ENCODE results near the gene PCID2.
"Not testable (repeated sequence)": the region's sequence is repeated elsewhere in the genome, so short reads cannot be mapped to it uniquely, and the experiment has no call there.

PCID2 gene

DNA sequence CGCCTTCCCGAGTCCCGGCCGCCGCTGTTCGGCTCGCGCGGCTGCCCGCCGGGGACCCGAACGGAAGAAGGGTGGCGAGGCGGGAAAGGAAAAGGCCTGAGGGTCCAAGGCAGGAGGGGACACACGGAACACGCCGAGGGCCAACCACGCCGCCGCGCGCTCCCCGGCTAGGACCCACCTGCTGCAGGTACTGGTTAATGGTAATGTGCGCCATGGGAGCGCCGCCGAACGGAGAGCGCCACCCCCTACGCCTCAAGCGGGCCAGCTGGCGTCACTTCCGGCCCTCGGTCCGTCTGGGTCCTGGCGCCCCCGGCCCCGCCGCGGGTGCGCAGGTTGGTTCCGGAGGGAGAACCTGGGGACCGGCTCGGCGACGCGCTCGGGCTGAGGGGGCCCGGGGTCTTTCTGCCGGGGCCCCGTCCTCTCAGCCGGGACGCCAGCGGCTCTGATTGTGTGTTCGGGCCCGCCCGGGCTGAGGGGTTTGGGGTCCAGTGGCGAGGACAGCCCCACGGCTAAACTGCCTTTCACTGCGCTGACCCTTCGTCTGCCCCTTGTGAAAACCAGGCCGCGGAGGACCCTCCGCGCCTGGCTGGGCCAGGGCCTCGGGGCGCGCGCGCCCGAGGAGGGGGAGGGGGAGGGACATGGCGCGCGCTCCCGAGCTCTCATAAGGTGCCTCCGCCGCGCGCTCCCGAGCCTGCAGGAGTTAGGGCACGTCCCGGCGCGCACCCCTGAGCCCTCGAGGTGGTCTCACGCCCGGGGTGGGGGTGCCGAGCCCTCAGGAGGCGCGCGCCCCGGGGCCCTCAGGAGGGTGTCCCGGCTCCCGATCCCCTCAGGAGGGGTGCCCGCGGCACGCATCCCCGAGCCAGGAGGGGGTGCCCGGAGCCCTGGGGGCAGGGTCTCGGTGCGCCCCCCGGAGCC lies at the start of gene PCID2:
Gene PCID2 (minus strand): TSS at position 249 of the 915 bp plus-strand sequence. CDS start 35 bp downstream, at position 214.
- DNase-seq, result peak; percentile 10 to 92 (median 82)

DNA sequence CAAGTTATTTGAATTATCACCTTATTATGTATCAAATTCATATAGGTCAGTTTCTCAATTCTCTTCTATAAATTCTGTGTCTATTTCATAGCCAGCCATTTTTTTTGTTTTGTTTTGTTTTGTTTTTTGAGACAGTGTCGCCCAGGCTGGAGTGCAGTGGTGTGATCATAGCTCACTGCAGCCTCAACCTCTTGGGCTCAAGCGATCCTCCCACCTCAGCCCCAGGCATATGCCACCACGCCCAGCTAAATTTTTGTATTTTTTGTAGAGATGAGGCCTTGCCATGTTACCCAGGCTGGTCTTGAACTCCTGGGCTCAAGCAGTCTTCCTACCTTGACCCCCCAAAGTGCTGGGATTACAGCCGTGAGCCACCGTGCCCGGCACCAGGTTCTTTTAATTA lies 49.4 kb upstream of the PCID2 start:
- not testable (repeated sequence) for DNase-seq

DNA sequence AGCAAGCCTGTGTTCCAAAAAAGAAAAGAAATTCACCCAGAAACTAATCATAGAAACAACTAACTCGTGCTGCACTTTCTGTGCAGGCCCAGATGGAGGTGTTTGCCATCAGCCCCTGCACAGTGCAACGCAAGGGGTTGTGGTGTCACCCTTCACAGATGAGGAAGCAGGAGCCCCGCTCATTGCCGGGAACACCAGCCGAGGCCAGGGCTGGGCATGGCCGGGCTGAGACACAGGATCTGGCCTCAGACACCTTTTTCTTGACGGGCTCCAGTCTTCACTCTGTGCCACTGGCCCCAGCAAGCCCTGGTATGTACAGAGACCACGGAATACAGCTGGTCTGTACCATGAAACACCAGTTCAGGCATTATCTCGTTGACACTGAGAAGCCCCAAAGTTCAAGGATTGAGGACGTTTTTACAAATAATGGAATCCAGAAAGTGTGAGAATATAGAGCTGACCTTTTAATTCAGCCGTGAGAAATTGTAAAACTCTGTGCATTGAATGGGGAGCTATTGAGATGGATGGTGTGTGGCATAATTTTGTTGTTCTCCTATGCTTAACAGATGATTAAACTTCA lies 44.1 kb upstream of the PCID2 start:
- no peak for DNase-seq

DNA sequence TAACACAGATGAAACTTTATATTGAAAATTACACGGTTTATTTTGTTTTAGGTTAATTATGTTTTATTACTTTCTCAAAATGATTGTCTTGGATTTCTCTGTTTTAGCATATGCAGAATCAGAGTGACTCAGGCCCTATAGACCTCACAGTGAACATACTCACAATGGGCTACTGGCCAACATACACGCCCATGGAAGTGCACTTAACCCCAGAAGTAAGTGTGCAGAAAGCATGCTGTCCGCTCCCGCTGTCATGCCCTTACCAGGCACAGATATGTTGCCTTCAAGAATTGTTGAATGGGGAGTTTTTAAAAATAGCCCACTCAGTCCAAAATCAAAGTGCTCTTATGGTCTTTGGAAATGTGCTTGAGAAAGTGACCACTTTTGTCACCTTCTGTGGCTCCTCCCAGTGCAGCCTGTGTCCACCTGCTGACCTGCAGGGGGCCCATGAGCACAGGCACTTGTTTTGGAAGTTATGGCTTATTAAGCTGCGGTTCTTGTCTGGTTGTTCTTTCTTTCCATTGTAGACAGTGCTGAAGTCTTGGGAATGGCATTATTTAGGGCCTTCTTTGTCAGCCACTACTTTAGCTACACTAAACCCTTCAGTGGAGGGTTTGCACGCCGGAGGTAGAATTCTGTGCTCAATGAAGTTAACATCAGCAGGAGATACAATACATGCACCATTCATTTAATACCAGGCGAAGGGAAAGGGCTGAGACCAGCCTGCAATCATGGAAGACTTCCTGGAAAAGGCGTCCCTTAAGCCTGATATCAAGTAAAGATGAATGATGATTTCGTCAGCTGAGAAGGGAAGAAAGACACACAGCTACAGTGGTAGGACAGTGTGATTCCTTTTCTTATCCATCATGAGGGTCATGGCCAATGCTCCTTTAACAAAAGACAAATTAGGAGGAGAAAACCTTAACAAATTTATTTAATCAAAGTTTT lies 37.7 kb upstream of the PCID2 start:
- DNase-seq, result no peak

DNA sequence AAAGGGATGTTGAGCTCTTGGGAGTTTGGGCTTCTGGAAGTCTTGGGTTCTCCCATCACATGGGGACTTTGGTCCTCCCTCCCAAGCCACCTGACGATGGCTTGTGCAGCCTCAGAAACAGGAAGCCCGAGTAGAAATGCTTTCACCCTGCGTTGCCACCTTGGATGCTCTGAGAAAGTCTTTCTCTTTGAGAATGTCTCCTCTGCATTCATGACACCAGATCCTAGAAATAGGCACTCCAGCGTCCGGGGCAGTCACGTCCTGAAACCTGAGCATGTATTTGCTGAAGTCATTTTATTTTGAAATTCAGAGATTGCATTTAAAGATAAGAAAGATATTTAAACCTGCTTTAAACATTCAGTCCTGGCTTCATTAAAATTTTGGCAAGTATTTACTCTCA lies 35.4 kb upstream of the PCID2 start:
- DNase-seq, result no peak

DNA sequence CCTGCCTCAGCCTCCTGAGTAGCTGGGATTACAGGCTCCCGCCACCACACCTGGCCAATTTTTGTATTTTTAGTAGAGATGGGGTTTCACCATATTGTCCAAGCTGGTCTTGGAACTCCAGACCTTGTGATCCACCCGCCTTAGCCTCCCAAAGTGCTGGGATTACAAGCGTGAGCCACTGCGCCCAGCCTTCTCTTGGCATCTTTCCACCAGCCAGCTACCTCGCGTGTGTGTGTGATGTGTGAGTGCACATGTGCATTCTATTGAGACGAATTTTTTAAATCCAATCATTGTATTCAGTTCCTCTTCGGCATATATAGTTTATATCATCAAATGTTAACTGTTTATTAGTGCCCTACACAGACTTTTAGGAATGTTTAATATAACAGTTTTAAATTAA lies 33.2 kb upstream of the PCID2 start:
- not testable (repeated sequence) for DNase-seq

DNA sequence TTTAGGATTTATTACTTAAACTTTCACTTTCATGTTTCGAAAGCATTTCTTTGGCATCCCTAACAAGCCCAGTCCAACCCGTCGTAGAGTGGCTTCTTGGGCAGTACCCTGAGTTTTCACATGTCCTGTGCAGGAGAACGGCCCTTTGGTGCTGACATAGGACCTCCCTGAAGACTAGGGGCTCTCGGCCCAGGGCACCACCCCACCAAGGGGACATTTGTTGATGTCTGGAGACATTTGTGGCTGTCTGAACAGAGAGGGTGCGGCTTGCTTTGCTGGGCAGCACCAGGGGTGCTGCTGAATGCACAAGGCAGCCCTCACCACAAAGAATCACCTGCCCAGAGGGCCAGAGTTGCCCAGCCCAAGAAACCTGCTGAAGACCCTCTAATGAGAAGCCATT lies 31.5 kb upstream of the PCID2 start:
- DNase-seq, result no peak

DNA sequence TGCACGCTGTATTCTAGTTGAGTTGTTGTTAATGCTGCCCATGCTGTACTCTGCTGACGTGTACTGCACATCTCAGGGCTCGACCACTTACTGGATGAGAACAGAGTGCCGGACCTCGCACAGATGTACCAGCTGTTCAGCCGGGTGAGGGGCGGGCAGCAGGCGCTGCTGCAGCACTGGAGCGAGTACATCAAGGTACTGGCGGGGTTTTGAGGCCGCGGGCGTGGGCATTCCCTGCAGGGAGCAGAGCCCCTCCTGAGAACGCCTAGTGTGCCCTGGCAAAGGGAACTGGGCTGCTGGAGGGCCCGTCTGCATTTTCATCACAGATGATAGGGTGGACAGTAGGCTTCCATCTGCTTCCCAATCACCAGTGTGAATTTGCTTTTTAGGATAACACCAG lies 30.9 kb upstream of the PCID2 start:
- DNase-seq, result no peak

DNA sequence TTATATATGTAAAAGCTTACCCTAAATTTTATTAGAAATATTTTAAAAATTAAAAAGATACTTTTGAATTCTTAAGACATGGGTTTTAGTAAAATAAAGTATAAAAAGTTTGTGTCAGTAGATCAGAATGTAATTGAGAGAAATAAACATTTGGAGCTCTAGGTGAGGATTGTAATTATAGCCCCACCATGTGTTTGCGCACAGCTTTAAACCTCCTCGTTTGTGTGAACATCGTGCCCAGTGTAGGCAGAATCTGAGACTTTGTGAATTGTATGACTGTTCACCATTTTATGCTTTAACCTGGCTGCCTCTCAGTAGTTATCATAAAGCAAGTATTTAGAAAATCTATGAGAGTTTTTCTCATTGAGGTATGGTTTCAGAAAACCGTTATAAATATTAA lies 30.1 kb upstream of the PCID2 start:
- DNase-seq, result no peak

DNA sequence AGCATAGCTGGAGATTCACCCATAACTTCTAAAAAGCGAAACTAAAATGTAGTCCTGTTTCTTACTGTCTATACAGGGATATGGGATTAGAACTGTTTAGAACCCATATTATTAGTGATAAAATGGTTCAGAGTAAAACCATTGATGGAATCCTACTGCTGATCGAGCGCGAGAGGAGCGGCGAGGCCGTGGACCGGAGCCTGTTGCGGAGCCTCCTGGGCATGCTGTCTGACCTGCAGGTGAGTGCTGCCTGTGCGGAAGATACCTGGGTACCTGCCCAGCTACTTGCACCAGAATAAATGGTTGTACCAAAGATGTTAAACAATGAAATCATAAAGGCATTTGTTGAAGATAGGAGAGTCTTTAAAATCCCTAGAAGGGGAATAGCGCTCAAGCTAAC lies 24.6 kb upstream of the PCID2 start:
- DNase-seq, result no peak

DNA sequence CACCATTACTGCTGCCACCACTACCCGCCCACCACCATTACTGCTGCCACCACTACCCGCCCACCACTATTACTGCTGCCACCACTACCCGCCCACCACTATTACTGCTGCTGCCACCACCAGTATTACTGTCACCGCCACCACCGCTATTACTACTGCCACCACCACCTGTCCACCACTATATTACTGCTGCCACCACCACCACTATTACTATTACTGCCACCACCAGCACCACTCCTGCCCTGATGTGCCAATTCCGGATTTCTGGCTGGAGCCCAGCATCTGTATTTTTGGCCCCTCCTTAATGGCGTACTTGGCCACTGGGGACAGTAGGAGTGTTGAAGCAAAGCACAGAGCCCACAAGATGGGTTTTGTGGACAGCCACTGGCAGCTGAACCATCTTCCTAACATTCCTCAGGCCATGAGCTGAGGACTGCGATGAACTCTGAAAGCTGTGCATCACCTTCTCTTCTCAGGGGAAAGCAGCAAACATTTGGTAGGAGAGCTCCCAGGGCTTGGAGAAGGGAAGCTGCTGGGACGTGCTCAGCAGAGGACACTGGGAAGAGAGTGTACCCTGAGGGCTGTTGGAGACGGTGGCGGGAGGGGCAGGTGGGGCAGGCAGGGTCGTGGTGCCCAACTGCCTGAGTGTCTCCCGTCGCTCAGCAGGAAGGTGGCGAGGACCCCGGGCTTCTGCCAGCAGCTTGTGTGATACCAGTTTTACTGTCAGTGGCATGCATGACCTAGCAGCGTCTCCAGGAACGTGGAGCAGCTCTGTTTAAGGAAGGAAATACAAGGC lies 23.9 kb upstream of the PCID2 start:
- no peak for DNase-seq

DNA sequence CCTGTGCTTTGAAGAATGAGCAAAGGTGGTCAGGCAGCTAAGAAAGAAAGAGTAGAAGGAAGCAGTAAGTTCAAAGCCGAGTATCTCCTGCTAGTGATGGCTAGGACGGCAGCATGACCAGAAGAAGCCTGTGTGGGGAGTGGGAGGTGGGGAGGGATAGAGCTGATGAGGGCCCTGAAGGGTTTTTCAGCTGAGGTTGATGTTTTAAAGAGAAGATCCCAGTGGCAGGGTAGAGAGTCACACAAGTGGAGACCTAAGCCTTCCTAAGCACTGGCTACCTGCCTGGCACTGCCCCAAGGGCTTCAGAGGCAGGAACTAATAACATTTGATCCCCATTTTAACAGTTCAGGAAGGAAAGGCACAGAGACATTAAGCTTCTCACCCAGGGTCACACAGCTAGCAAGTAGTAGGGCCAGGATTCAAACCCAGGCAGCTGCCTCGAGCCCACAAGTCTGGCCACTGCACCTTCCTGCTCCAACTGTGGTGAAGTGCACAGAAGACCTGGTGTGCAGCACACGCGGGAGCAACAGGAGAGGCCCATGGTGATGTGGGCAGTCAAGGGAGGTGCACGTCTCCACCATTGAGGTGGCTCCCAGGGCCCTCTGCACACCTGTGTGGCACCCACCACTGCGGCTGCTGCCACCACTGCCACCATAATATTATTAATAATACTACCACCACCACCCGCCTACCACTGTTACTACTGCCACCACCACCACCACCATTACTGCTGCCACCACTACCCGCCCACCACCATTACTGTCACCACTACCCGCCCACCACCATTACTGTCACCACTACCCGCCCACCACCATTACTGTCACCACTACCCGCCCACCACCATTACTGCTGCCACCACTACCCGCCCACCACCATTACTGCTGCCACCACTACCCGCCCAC lies 23.1 kb upstream of the PCID2 start:
- DNase-seq, result no peak

DNA sequence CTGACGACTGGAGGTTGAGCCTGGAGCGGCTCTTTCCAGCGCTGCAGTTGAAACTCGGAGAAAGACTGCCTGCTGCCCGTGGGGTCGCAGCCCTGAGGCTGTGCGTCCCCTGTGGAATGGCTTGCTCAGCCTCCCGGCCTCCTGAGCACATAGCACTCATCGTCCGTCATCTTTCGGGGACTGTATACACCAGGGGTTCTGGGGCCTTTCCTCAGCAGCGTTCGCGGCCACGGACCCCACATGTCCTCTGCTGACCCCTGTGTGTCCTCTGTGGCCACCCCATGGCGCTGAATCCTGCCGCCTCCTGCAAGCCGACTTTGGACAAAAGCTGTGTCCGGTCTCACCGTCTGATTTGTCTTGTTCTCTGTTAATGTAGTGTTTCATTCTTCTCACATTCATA lies 21.3 kb upstream of the PCID2 start:
- DNase-seq, result no peak

DNA sequence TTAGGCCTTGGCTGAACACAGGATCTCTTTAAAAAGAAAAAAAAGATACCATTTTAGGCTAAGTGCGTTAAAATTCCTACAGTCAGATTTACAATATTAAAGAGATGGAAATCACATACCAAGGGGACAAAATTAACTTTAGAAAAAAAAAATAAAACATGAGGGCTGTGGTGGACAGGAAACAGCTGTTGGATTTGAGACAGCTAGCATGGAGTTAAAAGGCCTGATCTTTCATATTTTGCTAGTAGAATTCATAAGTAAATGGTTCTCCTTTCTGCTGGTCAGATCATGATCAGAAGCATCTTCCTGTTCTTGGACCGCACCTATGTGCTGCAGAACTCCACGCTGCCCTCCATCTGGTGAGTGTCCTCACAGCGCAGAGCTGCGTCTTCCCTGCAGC lies 20.7 kb upstream of the PCID2 start:
- DNase-seq, result no peak

DNA sequence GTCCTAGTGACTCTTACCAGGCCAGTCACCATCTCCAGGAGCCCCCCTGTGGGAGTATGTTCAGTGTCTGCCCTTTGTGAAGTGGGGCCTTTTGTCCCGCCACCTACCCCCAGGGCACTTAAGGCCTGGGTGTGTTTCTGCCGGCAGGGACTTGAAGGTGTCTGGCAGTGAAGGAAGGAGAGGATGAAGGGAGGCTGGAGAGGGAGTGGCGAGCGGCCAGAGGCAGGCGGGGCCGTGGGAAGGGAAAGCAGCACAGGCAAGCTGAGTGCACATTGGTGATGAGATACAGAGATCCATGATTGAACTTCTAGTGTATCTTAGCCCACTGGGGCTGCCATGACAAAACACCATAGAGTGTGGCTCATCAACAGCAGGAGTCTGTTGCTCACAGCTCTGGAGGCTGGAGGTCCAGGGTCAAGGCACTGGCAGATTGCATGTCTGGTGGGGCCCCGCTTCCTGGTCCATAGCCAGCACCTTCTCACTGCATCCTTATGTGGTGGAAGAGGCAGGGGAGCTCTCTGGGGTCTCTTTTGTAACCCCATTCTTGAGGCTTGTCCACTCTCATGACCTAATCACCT lies 18.5 kb upstream of the PCID2 start:
- DNase-seq, result no peak

DNA sequence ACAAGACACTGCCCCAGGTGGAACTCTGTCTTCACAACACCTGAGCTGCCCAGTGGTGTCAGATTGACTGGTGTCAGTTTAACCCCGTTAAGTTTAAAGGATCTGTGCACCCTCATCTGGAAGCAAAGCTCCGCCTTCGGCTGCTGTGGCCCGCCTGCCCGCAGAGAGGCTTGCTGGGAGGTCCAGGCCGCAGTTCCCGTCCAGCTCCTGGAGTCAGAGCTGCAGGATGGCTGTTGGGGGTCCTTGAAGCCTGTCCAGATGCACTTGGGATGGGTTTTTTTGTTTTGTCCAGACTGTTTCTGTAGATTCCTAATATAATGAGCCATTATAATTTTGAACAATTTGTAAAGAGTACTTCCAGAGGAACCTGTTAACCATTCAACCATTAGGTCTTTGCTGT lies 17.0 kb upstream of the PCID2 start:
- no peak for DNase-seq

DNA sequence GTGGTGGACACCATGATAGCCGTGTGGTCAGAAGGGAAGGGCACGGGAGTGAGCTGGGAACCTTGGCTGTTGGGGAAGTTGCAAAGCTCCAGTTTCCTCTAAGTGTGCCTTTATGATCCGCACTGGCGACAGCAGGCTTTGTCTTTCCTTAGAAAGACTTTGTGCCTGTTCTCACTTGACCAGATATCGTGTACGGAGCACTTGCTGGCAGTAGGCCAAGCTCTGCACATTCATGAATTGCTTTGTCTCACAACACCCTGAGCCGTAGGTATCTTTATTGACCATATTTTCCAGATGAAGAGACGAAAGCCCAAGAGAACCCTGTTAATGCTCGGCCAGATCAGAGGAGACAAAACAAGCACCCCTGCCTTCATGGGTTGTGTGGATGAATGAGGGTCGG lies 16.0 kb upstream of the PCID2 start:
- DNase-seq, result no peak

DNA sequence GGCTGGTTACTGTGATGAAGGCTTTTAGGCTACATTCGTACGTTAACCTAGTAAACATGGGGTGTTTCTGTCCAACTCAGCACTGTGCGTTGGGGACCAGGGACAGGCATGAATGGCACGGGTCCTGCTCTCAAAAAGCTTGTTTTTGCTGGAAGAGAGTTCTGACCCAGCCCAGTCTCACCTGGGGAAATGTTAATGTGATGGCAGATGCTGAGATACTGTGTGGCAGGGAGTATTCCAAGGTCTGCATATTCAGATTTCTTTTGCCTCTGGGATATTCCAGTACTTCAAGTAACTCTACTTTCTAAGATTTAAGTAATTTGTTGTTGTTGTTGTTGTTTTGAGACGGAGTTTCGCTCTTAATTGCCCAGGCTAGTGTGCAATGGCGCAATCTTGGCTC lies 14.6 kb upstream of the PCID2 start:
- DNase-seq, result no peak

DNA sequence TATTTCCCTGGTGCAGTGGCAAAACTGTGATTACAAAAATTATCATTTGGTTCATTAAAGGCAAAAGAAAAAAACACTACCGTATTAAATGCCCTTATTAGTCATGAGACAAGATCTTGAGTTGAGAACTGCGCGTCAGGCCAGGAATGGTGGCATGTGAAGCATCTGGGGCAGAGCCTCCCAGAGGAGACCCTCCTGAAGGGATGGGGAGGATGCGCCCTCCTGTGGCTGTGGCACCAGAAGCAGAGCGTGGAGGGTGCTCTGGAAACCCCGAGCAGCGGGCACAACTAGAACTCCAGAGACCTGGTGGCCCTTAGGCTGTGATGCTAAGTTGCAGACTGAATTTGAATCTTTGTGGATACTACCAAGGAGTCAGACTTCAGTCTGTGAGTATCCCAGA lies 12.4 kb upstream of the PCID2 start:
- DNase-seq, result no peak

DNA sequence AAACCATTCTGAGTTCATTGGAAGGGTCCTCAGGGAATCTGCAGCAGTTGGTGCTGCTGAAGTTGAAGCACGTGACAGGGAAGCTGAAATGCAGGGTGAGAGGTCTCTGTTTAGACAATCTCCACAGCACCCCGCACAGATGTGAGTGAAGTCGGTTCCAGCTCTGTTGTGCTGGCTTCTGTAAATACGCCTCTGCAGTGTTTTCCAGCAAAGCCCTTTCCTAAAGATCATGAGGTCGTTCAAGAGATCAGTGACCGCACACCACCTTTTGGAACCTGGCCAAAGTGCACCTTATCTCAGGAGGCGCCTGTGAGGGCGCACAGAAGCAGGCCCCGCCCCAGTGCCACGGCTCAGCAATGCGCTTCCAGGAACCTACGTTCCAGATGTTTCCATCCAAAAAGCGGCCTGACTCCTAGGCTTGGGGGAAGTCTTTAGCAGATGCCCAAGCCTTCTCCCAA lies 11.7 kb upstream of the PCID2 start:
- no peak for DNase-seq
